HCT116 (cell line): Measurements from ENCODE around the gene CYREN.

Experiments
- CEBPB ChIP-seq: IDR thresholded peaks from 2 replicates; pipeline ENCODE4 v1.6.1; 2012; ENCODE audit warnings: low read depth
- CTCF ChIP-seq, 3 experiments: fragments of 200-600 bp in 1 of 3; sonication (generic) in 1 of 3; IDR thresholded peaks in 2 of 3; conservative IDR thresholded peaks in 1 of 3; 2 replicates each; pipeline ENCODE4 v1.5.1; 2012 to 2017; ENCODE audit warnings: low read depth in 2 of 3, low read length in 2 of 3, antibody characterized with exemption in 1 of 3, borderline replicate concordance in 1 of 3, control low read depth in 1 of 3, mild to moderate bottlenecking in 1 of 3, mixed read lengths in 1 of 3, mixed run types in 1 of 3, moderate library complexity in 1 of 3; ENCODE audit not compliant: insufficient read depth in 1 of 3
- EGR1 ChIP-seq: IDR thresholded peaks from 2 replicates; pipeline ENCODE4 v1.6.1; 2012; ENCODE audit warnings: low read depth
- ELF1 ChIP-seq: IDR thresholded peaks from 2 replicates; pipeline ENCODE4 v1.6.1; 2012; ENCODE audit warnings: low read depth, borderline replicate concordance
- EZH2 ChIP-seq: fragments of 200-600 bp; sonication (generic); IDR thresholded peaks from 2 replicates; pipeline ENCODE4 v1.6.1; 2017; ENCODE audit warnings: antibody characterized with exemption, mixed run types
- FOSL1 ChIP-seq: IDR thresholded peaks from 2 replicates; pipeline ENCODE4 v1.6.1; 2012; ENCODE audit warnings: low read depth
- POLR2A ChIP-seq: IDR thresholded peaks from 2 replicates; pipeline ENCODE4 v1.7.0; 2011; ENCODE audit warnings: borderline replicate concordance; ENCODE audit not compliant: insufficient read depth, insufficient read length; ENCODE audit errors: extremely low read depth
- POLR2AphosphoS5 ChIP-seq: IDR thresholded peaks from 2 replicates; pipeline ENCODE4 v1.6.1; 2011; ENCODE audit warnings: mild to moderate bottlenecking, low read depth, low read length, moderate library complexity
- RAD21 ChIP-seq: IDR thresholded peaks from 2 replicates; pipeline ENCODE4 v1.6.1; 2012; ENCODE audit warnings: low read depth, mild to moderate bottlenecking
- REST ChIP-seq: IDR thresholded peaks from 2 replicates; pipeline ENCODE4 v1.6.1; 2012; ENCODE audit warnings: low read depth
- SP1 ChIP-seq: IDR thresholded peaks from 2 replicates; pipeline ENCODE4 v1.6.1; 2012; ENCODE audit warnings: low read depth
- SRF ChIP-seq: IDR thresholded peaks from 2 replicates; pipeline ENCODE4 v1.6.1; 2012; ENCODE audit warnings: low read depth
- TCF7L2 ChIP-seq: IDR thresholded peaks from 2 replicates; pipeline ENCODE4 v1.7.0; 2011; ENCODE audit warnings: borderline replicate concordance, inconsistent platforms; ENCODE audit not compliant: insufficient read depth, insufficient read length; ENCODE audit errors: extremely low read depth
- ZFX ChIP-seq: fragments of 450-650 bp; IDR thresholded peaks from 2 replicates; pipeline ENCODE4 v1.6.1; 2017

GRCh38 chr7:135159359-135160085, 11.0 kb downstream of the CYREN start:
- no peak for TF ChIP-seq REST
- no peak for TF ChIP-seq CTCF (IDR thresholded peaks at IDR 0.05 in 2 of 3, conservative IDR thresholded peaks at IDR 0.05 in 1 of 3; ENCODE audit: borderline replicate concordance in 1 of 3, insufficient read depth in 1 of 3, low read depth in 2 of 3, low read length in 2 of 3)
- no peak for TF ChIP-seq CEBPB
- TF ChIP-seq ZFX, result no peak
- TF ChIP-seq SP1, result 0 out of 2 replicates have a peak, but pooled peaks have one; percentile 10
- no peak for TF ChIP-seq POLR2A
- no peak for TF ChIP-seq EGR1
- no peak for TF ChIP-seq ELF1
- TF ChIP-seq EZH2, result no peak
- TF ChIP-seq RAD21, result no peak
- TF ChIP-seq SRF, result no peak
- TF ChIP-seq FOSL1, result no peak
- no peak for TF ChIP-seq POLR2AphosphoS5
- TF ChIP-seq TCF7L2, result no peak
